ENCODE measurements around the gene LSM7. TPM values are rescaled to one million over a fixed set of nuclear protein-coding genes. Genes with fewer than 3 reads are reported as not detected.
A peak's percentile ranks its signal among the peaks of the same experiment; 100 is the strongest.

Gene LSM7
- total and polyA plus RNA-seq, 9 of the 15 experiments (the other 6 are each of a cell fraction or from before 2014, with no cell fraction given), result 40.5 to 690 (median 265) TPM

- FAIRE-seq, result peak; percentile 95
- H3K79me2 ChIP-seq (ENCODE audit: control insufficient read depth, insufficient read depth, low read length), result peaks cover 78% of the 10 kb centered on the region
- DNase-seq (ENCODE audit: extremely low read depth in 1 of 4, low spot score in 3 of 4), result peak in 2 of 4 experiments; percentile 64 to 78
- no peaks in the 10 kb centered on the region for H4K20me1 ChIP-seq (replicated peaks; ENCODE audit: control insufficient read depth, insufficient read depth, low read length)
- ChIA-PET POLR2A (interaction anchor here (0.6 to 2.2 kb wide), 7 partner anchors 10 to 337 kb away, joined by 3 to 13 read pairs (median 3); no protein-coding TSS in a partner anchor), CTCF (ENCODE audit: low intra/inter-chr PET ratio) (no interaction called here)
- under 1% methylated on average over 18 of the region's 18 CpGs for WGBS (ENCODE audit: insufficient coverage, low coverage, missing lambda C conversion rate)
- H3K27ac ChIP-seq (ENCODE audit: extremely low read depth, low read depth, low read length), result peak overlapping the region; percentile 74
- peaks cover 28 to 71% of the 10 kb centered on the region in 2 experiments; a peak in 4 of 5 replicates for H3K4me1 ChIP-seq (replicated peaks in 1 of 2; ENCODE audit: control insufficient read depth in 2 of 2, insufficient read depth in 2 of 2, low read length in 2 of 2)
- H3K9me3 ChIP-seq (replicated peaks; ENCODE audit: control insufficient read depth, insufficient read depth, low read depth, low read length), result no peaks in the 10 kb centered on the region
- no peaks in the 10 kb centered on the region for H3K9me1 ChIP-seq (ENCODE audit: control insufficient read depth, insufficient read depth, low read length)
- intact Hi-C loops (cut with micrococcal nuclease) (loop anchor here (10.0 kb wide), 1 partner anchor 57 kb away; no protein-coding TSS in a partner anchor), in situ Hi-C loops (cut with MboI) (no loop called here)
- H3K36me3 ChIP-seq (ENCODE audit: control insufficient read depth, insufficient read depth, low read length), result peaks cover 50% of the 10 kb centered on the region
- BruUV-seq (replicated peaks), result TSS peak; percentile 78
- peak overlapping the region; percentile 76 for H2AFZ ChIP-seq (ENCODE audit: low read depth, low read length)
- H3K27me3 ChIP-seq (ENCODE audit: control insufficient read depth in 2 of 2, insufficient read depth in 2 of 2, low read length in 2 of 2), result no peaks in the 10 kb centered on the region
- H3K4me2 ChIP-seq (ENCODE audit: insufficient read depth, low read length), result peak overlapping the region; percentile 88
- H3K9ac ChIP-seq (ENCODE audit: insufficient read depth in 1 of 2, low read depth in 2 of 2, low read length in 2 of 2), result peak overlapping the region; percentile 90 to 99
- H3K4me3 ChIP-seq, result peak overlapping the region; percentile 98
- ATAC-seq, result peak; percentile 35
- TF ChIP-seq ZNF639 (CRISPR knock-in tag; conservative IDR thresholded peaks at IDR 0.05 in 1 of 2, IDR thresholded peaks at IDR 0.05 in 1 of 2), result 0 out of 4 replicates have a peak, but pooled peaks of 1 of the 2 experiments have one; percentile 10
- TF ChIP-seq ZBTB43 (CRISPR knock-in tag; IDR thresholded peaks at IDR 0.05), result no peak
- no peak for TF ChIP-seq NCOA2 (IDR thresholded peaks at IDR 0.05; ENCODE audit: partially characterized antibody in 2 of 2)
- peak; percentile 25 for TF ChIP-seq TAF1 (IDR thresholded peaks at IDR 0.05; ENCODE audit: control insufficient read depth, extremely low read depth, insufficient read depth, low read length, severe bottlenecking)
- TF ChIP-seq TRIM24 (IDR thresholded peaks at IDR 0.05), result no peak
- TF ChIP-seq MEF2D (tag; conservative IDR thresholded peaks at IDR 0.05; ENCODE audit: low read depth), result no peak
- TF ChIP-seq RB1 (IDR thresholded peaks at IDR 0.05; ENCODE audit: low read depth), result no peak
- peak; percentile 64 for TF ChIP-seq CHD1 (IDR thresholded peaks at IDR 0.05; ENCODE audit: low read length)
- TF ChIP-seq MCM7 (IDR thresholded peaks at IDR 0.05), result no peak
- TF ChIP-seq RBM15 (IDR thresholded peaks at IDR 0.05; ENCODE audit: insufficient read depth, low read length), result no peak
- TF ChIP-seq ZNF347 (CRISPR knock-in tag; IDR thresholded peaks at IDR 0.05; ENCODE audit: low read depth), result no peak
- TF ChIP-seq TOE1 (IDR thresholded peaks at IDR 0.05; ENCODE audit: borderline replicate concordance), result 0 out of 2 replicates have a peak, but pooled peaks have one; percentile 18
- no peak for TF ChIP-seq TOE1 (CRISPR knock-in tag; IDR thresholded peaks at IDR 0.05; ENCODE audit: borderline replicate concordance, low read depth)
Observed at GRCh38 chr19:2327773-2328400, 499 bp downstream of the LSM7 start.

Measured in K562 (cell line).